ENCODE measurements around the gene CD82. TPM values are rescaled to one million over a fixed set of nuclear protein-coding genes. Genes with fewer than 3 reads are reported as not detected.

CD82 gene
- total RNA-seq, 1 donor from 2014 or later = 144 TPM

DNA sequence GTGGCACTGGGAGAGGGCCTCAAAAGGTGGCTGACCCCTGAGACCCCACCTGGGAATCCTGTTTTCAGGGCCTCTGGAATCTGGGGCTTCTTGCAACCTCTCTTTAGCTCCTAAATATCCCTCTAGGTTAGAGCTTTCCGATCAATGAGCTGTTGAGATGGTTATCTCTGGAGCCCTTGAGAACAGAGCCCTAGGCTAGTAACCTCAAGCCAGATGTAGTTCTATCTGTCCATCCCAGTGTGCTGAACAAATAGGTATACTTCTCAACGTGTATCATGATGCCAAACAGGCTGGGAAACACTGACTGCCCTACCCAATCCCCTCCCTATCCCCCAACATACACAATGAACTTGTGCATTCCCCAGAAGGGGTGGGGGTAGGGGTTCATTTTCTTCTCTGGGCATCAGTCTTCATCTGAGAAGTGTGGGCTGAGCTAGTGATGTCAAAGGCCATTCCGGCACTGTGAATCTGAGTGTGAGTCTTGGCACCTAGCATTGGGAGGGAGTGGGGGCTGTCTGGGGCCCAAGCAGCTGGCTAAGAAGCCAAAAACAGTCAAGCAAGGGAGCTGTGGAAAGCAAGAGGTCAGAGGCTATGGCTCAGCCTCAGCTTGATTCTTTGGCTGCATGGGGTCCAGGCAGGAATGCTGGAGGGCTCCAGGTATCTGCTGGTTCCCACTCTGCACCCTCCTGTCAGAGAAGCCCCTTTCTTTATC, 17.3 kb downstream of the CD82 start:
- Histone ChIP-seq H3K4me1 (peaks cover 41% of the 10 kb centered on the region), H3K9me3 (no peaks in the 10 kb centered on the region), H3K4me3 (no peak overlapping the region), H3K27ac (no peak overlapping the region), H3K27me3 (no peaks in the 10 kb centered on the region), H3K36me3 (peaks cover 6% of the 10 kb centered on the region)
- intact Hi-C loops (cut with DNase I) = no loop called here
- DNase-seq (no peak), ATAC-seq (no peak)
- TF ChIP-seq, protein P1, sequence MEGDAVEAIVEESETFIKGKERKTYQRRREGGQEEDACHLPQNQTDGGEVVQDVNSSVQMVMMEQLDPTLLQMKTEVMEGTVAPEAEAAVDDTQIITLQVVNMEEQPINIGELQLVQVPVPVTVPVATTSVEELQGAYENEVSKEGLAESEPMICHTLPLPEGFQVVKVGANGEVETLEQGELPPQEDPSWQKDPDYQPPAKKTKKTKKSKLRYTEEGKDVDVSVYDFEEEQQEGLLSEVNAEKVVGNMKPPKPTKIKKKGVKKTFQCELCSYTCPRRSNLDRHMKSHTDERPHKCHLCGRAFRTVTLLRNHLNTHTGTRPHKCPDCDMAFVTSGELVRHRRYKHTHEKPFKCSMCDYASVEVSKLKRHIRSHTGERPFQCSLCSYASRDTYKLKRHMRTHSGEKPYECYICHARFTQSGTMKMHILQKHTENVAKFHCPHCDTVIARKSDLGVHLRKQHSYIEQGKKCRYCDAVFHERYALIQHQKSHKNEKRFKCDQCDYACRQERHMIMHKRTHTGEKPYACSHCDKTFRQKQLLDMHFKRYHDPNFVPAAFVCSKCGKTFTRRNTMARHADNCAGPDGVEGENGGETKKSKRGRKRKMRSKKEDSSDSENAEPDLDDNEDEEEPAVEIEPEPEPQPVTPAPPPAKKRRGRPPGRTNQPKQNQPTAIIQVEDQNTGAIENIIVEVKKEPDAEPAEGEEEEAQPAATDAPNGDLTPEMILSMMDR (IDR thresholded peaks at IDR 0.05) = no peak

DNA sequence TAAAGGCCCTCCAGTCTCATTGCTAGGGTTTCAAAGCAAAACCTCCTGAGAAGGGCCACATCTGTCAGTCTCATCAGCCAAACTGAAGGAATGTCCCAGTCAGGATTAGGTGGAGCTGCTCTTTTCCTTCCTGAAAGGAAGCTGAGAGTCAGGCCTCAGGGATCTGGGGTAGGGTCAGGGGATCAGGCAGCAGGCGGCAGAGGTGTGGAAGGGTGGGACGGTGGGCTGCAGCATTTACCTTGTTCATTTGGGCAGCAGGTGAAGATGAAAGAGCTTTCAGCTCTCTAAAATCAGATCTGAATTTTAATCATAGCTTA, 17.8 kb downstream of the CD82 start:
- H3K27me3 ChIP-seq = no peaks in the 10 kb centered on the region
- H3K27ac ChIP-seq = no peak overlapping the region
- no peak overlapping the region for H3K4me3 ChIP-seq
- H3K36me3 ChIP-seq = peaks cover 11% of the 10 kb centered on the region
- intact Hi-C loops (cut with DNase I) = no loop called here
- H3K4me1 ChIP-seq = peaks cover 37% of the 10 kb centered on the region
- H3K9me3 ChIP-seq = no peaks in the 10 kb centered on the region
- DNase-seq (no peak), ATAC-seq (no peak)
- TF ChIP-seq, protein P1 (IDR thresholded peaks at IDR 0.05) = no peak

DNA sequence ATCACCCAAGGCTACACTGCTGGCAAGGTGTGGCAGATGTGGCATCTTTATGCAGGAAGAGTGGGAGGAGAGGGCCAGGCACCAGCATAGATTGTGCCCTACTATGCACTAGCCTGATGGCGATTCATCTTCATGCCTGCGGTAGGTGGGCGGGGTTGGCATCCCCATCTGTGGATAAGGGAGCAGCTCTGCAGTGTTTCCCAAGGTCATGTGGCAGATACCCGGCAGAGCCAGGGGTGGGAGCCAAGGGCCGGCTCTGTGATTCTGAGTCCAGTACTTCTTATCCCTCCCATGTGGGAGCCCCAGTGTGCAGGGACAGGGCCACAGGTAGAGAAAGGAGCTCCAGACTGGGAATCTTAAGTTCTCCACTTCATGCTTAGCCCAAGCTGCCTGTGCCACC, 20.0 kb downstream of the CD82 start:
- DNase-seq (no peak), ATAC-seq (no peak)
- H3K4me1 ChIP-seq = peaks cover 20% of the 10 kb centered on the region
- no peak overlapping the region for H3K27ac ChIP-seq
- no peak overlapping the region for H3K4me3 ChIP-seq
- intact Hi-C loops (cut with DNase I) = no loop called here
- peaks cover 18% of the 10 kb centered on the region for H3K36me3 ChIP-seq
- H3K27me3 ChIP-seq = no peaks in the 10 kb centered on the region
- no peaks in the 10 kb centered on the region for H3K9me3 ChIP-seq
- TF ChIP-seq, protein P1 (IDR thresholded peaks at IDR 0.05) = no peak

DNA sequence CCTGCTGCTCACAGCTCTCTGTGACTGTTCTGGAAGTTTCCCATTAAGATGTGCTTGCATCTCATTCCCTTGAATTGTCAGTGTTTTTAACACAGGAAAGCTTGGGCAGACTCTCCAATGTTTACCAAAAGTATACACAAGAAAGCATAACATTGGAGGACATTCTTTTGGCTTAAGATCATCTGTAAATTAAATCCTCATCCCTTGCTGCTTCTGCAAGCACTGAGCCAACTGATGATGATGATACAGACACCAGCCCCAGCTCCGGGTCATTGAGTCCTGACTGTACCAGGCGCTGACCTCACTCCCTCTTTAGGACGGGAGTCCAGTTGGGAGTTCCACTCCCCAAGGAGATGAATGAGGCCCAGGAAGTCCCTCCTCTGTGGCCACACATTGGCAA, 23.8 kb downstream of the CD82 start:
- peaks cover 27% of the 10 kb centered on the region for H3K4me1 ChIP-seq
- TF ChIP-seq, protein P1 (IDR thresholded peaks at IDR 0.05) = no peak
- H3K27me3 ChIP-seq = no peaks in the 10 kb centered on the region
- H3K27ac ChIP-seq = no peak overlapping the region
- H3K36me3 ChIP-seq = peaks cover 18% of the 10 kb centered on the region
- H3K9me3 ChIP-seq = no peaks in the 10 kb centered on the region
- no peak overlapping the region for H3K4me3 ChIP-seq
- DNase-seq (no peak), ATAC-seq (no peak)
- intact Hi-C loops (cut with DNase I) = no loop called here

DNA sequence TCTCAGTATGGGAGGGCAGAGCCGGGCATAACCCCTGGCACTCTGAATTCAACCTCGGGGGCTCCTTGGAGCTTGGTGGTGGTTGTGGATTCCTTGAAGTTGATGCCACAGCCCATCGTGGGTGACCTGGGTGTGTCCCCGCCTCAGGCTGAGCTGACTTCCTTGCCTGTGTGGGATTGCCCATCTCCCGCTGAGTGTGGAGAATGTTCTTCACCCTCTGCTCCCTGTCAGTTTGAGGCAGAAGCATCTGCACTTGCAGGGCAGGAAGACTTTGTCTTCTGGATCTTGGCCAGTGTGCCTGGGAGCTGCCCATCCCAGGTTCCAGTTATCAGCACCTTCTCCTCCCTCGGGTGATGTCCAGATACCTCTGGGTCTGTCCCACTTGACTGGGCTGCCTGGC, 25.3 kb downstream of the CD82 start:
- Histone ChIP-seq H3K27ac (peak overlapping the region; percentile 65), H3K4me3 (no peak overlapping the region), H3K27me3 (no peaks in the 10 kb centered on the region), H3K4me1 (peaks cover 20% of the 10 kb centered on the region), H3K9me3 (no peaks in the 10 kb centered on the region), H3K36me3 (peaks cover 18% of the 10 kb centered on the region)
- DNase-seq = no peak
- ATAC-seq = peak; percentile 13
- intact Hi-C loops (cut with DNase I) = no loop called here
- TF ChIP-seq, protein P1 (IDR thresholded peaks at IDR 0.05) = no peak

DNA sequence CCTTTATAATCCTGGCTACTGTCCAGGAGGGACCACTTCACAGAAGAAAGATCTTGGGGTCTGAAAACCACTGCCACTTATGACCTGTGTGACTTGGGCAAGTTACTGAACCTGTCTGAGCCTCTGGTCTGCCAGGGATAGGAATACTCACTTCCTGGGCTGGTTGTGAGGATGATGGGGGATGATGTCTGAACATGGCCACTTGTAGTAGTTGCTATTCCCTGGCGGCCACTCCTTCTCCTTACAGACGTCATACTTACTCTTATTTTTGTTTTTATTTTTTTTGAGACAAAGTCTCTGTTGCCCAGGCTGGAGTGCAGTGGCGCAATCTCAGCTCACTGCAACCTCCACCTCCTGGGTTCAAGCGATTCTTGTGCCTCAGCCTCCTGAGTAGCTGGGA, 26.1 kb downstream of the CD82 start:
- Histone ChIP-seq H3K27me3 (no peaks in the 10 kb centered on the region), H3K4me3 (no peak overlapping the region), H3K36me3 (peaks cover 18% of the 10 kb centered on the region), H3K27ac (peak overlapping the region; percentile 65), H3K4me1 (peaks cover 28% of the 10 kb centered on the region), H3K9me3 (no peaks in the 10 kb centered on the region)
- no peak for DNase-seq
- intact Hi-C loops (cut with DNase I) = no loop called here
- TF ChIP-seq, protein P1 (IDR thresholded peaks at IDR 0.05) = no peak
- no peak for ATAC-seq

Data from upper lobe of right lung (tissue), 1 donor.